HEK293 (cell line): ENCODE data around the gene SLC34A2.

ENCODE experiments used
- CTCF ChIA-PET: fragments of 350-600 bp; formaldehyde crosslinking; extraction: SDS; loops from one replicate; lab custom pipeline; 2021; ENCODE audit warnings: antibody characterized with exemption; lab: Yijun Ruan, JAX
- POLR2A ChIA-PET: fragments of 300-600 bp; formaldehyde crosslinking; extraction: SDS; loops from one replicate; lab custom pipeline; 2020; ENCODE audit warnings: antibody characterized with exemption, inconsistent platforms; lab: Yijun Ruan, JAX
- H3K27ac ChIP-seq: fragments of 200-500 bp; sonication (Bioruptor generic); 2 replicates; pipeline ENCODE4 v1.5.1; 2014; ENCODE audit warnings: low read depth, low read length, control low read depth, inconsistent platforms; ENCODE audit errors: extremely low read depth
- H3K36me3 ChIP-seq, 2 experiments: fragments of 200-500 bp in 1 of 2; sonication (Bioruptor generic) in 1 of 2; 1 replicate in 1 of 2; 2 replicates in 1 of 2; pipeline ENCODE4 v1.5.1; 2014 to 2017; ENCODE audit warnings: inconsistent platforms in 2 of 2, low read length in 2 of 2; ENCODE audit not compliant: control insufficient read depth in 2 of 2, insufficient read depth in 1 of 2
- H3K4me1 ChIP-seq: fragments of 200-500 bp; sonication (Bioruptor generic); 2 replicates; pipeline ENCODE4 v1.5.1; 2014; ENCODE audit warnings: mild to moderate bottlenecking, low read length, inconsistent platforms; ENCODE audit not compliant: control insufficient read depth, insufficient read depth
- H3K4me3 ChIP-seq: 2 replicates; pipeline ENCODE4 v1.5.1; 2011; ENCODE audit warnings: low read depth, mild to moderate bottlenecking, control low read depth, low read length, moderate library complexity
- H3K9me3 ChIP-seq: fragments of 200-500 bp; sonication (Bioruptor generic); 2 replicates; pipeline ENCODE4 v1.5.1; 2014; ENCODE audit warnings: low read depth, low read length, inconsistent platforms; ENCODE audit not compliant: control insufficient read depth, insufficient read depth
- ZNF354C ChIP-seq: fragments of 450-650 bp; formaldehyde crosslinking; IDR thresholded peaks from 2 replicates; pipeline ENCODE4 v1.5.1; 2016; ENCODE audit warnings: missing biosample characterization, missing genetic modification characterization, low read depth, borderline replicate concordance
- ZNF416 ChIP-seq: fragments of 450-650 bp; formaldehyde crosslinking; IDR thresholded peaks from 2 replicates; pipeline ENCODE4 v1.5.1; 2016; ENCODE audit warnings: missing biosample characterization, missing genetic modification characterization
- ZNF571 ChIP-seq: fragments of 450-650 bp; formaldehyde crosslinking; IDR thresholded peaks from 2 replicates; pipeline ENCODE4 v1.5.0; 2017; ENCODE audit warnings: missing biosample characterization, missing genetic modification characterization
- TF ChIP-seq, protein P1 (sequence below): fragments of 450-650 bp; formaldehyde crosslinking; IDR thresholded peaks from 2 replicates; pipeline ENCODE4; 2016; ENCODE audit warnings: missing biosample characterization, missing genetic modification characterization
- TF ChIP-seq, protein P2 (sequence below): fragments of 450-650 bp; formaldehyde crosslinking; conservative IDR thresholded peaks from 2 replicates; pipeline ENCODE4 v1.5.1; 2016; ENCODE audit warnings: low read depth, missing biosample characterization, missing genetic modification characterization
- TF ChIP-seq, protein P3 (sequence below): fragments of 450-650 bp; formaldehyde crosslinking; IDR thresholded peaks from 2 replicates; pipeline ENCODE4 v1.5.1; 2016; ENCODE audit warnings: missing biosample characterization, missing genetic modification characterization
- TF ChIP-seq, protein P4 (sequence below): fragments of 450-650 bp; formaldehyde crosslinking; IDR thresholded peaks from 2 replicates; pipeline ENCODE4 v1.5.1; 2017; ENCODE audit warnings: missing biosample characterization, mild to moderate bottlenecking, missing genetic modification characterization, moderate library complexity
- TF ChIP-seq, protein P5 (sequence below): fragments of 450-650 bp; formaldehyde crosslinking; IDR thresholded peaks from 2 replicates; pipeline ENCODE4 v1.5.1; 2016; ENCODE audit warnings: missing biosample characterization, missing genetic modification characterization
- TF ChIP-seq, protein P6 (sequence below): fragments of 450-650 bp; formaldehyde crosslinking; IDR thresholded peaks from 2 replicates; pipeline ENCODE4 v1.5.1; 2016; ENCODE audit warnings: missing biosample characterization, missing genetic modification characterization
- TF ChIP-seq, protein P7 (sequence below): fragments of 450-650 bp; formaldehyde crosslinking; IDR thresholded peaks from 2 replicates; pipeline ENCODE4 v1.5.1; 2016; ENCODE audit warnings: missing biosample characterization, missing genetic modification characterization, borderline replicate concordance
- TF ChIP-seq, protein P8 (sequence below): fragments of 450-650 bp; formaldehyde crosslinking; optimal IDR thresholded peaks from 2 replicates; pipeline ENCODE3; 2016; ENCODE audit warnings: missing biosample characterization, mild to moderate bottlenecking, missing genetic modification characterization

The SLC34A2 gene

DNA sequence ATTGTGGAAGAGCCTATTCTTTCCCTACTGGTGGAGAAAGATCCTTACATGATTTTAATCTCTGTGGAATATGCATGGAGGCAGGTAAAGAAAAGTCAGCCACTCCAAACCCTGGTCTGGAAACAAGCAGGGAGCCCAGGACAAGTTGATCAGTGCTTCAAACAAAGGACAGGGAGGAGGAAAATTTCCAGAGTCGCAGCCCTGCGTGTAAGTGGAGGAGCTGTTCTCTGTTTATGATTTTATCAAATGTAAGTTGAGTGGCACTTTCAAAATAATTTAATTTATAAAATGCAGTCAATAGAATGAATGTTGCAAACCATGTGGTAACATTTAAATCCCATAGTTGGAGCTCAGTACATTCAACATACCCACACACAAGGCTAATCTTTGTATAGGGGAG is 57.0 kb downstream of the SLC34A2 start:
- TF ChIP-seq ZNF571 (tag by site-specific recombination) (no peak), ZNF416 (tag by site-specific recombination) (no peak), ZNF354C (no peak)
- TF ChIP-seq, protein P1, sequence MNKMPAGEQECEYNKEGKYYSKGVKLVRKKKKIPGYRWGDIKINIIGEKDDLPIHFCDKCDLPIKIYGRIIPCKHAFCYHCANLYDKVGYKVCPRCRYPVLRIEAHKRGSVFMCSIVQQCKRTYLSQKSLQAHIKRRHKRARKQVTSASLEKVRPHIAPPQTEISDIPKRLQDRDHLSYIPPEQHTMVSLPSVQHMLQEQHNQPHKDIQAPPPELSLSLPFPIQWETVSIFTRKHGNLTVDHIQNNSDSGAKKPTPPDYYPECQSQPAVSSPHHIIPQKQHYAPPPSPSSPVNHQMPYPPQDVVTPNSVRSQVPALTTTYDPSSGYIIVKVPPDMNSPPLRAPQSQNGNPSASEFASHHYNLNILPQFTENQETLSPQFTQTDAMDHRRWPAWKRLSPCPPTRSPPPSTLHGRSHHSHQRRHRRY (tag by site-specific recombination), result no peak
- TF ChIP-seq, protein P2, sequence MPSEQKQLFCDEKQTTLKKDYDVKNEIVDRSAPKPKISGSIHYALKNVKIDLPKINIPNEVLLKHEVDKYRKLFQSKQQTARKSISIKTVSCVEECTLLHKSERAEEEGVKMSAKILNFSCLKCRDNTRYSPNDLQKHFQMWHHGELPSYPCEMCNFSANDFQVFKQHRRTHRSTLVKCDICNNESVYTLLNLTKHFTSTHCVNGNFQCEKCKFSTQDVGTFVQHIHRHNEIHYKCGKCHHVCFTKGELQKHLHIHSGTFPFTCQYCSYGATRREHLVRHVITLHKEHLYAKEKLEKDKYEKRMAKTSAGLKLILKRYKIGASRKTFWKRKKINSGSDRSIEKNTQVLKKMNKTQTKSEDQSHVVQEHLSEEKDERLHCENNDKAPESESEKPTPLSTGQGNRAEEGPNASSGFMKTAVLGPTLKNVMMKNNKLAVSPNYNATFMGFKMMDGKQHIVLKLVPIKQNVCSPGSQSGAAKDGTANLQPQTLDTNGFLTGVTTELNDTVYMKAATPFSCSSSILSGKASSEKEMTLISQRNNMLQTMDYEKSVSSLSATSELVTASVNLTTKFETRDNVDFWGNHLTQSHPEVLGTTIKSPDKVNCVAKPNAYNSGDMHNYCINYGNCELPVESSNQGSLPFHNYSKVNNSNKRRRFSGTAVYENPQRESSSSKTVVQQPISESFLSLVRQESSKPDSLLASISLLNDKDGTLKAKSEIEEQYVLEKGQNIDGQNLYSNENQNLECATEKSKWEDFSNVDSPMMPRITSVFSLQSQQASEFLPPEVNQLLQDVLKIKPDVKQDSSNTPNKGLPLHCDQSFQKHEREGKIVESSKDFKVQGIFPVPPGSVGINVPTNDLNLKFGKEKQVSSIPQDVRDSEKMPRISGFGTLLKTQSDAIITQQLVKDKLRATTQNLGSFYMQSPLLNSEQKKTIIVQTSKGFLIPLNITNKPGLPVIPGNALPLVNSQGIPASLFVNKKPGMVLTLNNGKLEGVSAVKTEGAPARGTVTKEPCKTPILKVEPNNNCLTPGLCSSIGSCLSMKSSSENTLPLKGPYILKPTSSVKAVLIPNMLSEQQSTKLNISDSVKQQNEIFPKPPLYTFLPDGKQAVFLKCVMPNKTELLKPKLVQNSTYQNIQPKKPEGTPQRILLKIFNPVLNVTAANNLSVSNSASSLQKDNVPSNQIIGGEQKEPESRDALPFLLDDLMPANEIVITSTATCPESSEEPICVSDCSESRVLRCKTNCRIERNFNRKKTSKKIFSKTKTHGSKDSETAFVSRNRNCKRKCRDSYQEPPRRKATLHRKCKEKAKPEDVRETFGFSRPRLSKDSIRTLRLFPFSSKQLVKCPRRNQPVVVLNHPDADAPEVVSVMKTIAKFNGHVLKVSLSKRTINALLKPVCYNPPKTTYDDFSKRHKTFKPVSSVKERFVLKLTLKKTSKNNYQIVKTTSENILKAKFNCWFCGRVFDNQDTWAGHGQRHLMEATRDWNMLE (tag by site-specific recombination), result no peak
- TF ChIP-seq, protein P3, sequence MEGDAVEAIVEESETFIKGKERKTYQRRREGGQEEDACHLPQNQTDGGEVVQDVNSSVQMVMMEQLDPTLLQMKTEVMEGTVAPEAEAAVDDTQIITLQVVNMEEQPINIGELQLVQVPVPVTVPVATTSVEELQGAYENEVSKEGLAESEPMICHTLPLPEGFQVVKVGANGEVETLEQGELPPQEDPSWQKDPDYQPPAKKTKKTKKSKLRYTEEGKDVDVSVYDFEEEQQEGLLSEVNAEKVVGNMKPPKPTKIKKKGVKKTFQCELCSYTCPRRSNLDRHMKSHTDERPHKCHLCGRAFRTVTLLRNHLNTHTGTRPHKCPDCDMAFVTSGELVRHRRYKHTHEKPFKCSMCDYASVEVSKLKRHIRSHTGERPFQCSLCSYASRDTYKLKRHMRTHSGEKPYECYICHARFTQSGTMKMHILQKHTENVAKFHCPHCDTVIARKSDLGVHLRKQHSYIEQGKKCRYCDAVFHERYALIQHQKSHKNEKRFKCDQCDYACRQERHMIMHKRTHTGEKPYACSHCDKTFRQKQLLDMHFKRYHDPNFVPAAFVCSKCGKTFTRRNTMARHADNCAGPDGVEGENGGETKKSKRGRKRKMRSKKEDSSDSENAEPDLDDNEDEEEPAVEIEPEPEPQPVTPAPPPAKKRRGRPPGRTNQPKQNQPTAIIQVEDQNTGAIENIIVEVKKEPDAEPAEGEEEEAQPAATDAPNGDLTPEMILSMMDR (tag by site-specific recombination), result no peak
- TF ChIP-seq, protein P4, sequence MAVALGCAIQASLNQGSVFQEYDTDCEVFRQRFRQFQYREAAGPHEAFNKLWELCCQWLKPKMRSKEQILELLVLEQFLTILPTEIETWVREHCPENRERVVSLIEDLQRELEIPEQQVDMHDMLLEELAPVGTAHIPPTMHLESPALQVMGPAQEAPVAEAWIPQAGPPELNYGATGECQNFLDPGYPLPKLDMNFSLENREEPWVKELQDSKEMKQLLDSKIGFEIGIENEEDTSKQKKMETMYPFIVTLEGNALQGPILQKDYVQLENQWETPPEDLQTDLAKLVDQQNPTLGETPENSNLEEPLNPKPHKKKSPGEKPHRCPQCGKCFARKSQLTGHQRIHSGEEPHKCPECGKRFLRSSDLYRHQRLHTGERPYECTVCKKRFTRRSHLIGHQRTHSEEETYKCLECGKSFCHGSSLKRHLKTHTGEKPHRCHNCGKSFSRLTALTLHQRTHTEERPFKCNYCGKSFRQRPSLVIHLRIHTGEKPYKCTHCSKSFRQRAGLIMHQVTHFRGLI, result no peak
- TF ChIP-seq, protein P5, sequence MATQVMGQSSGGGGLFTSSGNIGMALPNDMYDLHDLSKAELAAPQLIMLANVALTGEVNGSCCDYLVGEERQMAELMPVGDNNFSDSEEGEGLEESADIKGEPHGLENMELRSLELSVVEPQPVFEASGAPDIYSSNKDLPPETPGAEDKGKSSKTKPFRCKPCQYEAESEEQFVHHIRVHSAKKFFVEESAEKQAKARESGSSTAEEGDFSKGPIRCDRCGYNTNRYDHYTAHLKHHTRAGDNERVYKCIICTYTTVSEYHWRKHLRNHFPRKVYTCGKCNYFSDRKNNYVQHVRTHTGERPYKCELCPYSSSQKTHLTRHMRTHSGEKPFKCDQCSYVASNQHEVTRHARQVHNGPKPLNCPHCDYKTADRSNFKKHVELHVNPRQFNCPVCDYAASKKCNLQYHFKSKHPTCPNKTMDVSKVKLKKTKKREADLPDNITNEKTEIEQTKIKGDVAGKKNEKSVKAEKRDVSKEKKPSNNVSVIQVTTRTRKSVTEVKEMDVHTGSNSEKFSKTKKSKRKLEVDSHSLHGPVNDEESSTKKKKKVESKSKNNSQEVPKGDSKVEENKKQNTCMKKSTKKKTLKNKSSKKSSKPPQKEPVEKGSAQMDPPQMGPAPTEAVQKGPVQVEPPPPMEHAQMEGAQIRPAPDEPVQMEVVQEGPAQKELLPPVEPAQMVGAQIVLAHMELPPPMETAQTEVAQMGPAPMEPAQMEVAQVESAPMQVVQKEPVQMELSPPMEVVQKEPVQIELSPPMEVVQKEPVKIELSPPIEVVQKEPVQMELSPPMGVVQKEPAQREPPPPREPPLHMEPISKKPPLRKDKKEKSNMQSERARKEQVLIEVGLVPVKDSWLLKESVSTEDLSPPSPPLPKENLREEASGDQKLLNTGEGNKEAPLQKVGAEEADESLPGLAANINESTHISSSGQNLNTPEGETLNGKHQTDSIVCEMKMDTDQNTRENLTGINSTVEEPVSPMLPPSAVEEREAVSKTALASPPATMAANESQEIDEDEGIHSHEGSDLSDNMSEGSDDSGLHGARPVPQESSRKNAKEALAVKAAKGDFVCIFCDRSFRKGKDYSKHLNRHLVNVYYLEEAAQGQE, result no peak
- TF ChIP-seq, protein P6, sequence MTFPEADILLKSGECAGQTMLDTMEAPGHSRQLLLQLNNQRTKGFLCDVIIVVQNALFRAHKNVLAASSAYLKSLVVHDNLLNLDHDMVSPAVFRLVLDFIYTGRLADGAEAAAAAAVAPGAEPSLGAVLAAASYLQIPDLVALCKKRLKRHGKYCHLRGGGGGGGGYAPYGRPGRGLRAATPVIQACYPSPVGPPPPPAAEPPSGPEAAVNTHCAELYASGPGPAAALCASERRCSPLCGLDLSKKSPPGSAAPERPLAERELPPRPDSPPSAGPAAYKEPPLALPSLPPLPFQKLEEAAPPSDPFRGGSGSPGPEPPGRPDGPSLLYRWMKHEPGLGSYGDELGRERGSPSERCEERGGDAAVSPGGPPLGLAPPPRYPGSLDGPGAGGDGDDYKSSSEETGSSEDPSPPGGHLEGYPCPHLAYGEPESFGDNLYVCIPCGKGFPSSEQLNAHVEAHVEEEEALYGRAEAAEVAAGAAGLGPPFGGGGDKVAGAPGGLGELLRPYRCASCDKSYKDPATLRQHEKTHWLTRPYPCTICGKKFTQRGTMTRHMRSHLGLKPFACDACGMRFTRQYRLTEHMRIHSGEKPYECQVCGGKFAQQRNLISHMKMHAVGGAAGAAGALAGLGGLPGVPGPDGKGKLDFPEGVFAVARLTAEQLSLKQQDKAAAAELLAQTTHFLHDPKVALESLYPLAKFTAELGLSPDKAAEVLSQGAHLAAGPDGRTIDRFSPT (tag by site-specific recombination), result no peak
- TF ChIP-seq, protein P7, sequence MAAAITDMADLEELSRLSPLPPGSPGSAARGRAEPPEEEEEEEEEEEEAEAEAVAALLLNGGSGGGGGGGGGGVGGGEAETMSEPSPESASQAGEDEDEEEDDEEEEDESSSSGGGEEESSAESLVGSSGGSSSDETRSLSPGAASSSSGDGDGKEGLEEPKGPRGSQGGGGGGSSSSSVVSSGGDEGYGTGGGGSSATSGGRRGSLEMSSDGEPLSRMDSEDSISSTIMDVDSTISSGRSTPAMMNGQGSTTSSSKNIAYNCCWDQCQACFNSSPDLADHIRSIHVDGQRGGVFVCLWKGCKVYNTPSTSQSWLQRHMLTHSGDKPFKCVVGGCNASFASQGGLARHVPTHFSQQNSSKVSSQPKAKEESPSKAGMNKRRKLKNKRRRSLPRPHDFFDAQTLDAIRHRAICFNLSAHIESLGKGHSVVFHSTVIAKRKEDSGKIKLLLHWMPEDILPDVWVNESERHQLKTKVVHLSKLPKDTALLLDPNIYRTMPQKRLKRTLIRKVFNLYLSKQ (tag by site-specific recombination), result no peak
- TF ChIP-seq, protein P8, sequence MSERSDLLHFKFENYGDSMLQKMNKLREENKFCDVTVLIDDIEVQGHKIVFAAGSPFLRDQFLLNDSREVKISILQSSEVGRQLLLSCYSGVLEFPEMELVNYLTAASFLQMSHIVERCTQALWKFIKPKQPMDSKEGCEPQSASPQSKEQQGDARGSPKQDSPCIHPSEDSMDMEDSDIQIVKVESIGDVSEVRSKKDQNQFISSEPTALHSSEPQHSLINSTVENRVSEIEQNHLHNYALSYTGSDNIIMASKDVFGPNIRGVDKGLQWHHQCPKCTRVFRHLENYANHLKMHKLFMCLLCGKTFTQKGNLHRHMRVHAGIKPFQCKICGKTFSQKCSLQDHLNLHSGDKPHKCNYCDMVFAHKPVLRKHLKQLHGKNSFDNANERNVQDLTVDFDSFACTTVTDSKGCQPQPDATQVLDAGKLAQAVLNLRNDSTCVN (tag by site-specific recombination), result no peak
- Histone ChIP-seq H3K4me3 (no peak overlapping the region), H3K36me3 (no peaks in the 10 kb centered on the region; a peak in 1 of 3 replicates), H3K27ac (no peak overlapping the region), H3K9me3 (no peaks in the 10 kb centered on the region), H3K4me1 (no peaks in the 10 kb centered on the region)
- ChIA-PET POLR2A (interaction anchor here (0.6 kb wide), 1 partner anchor 11 kb away, joined by 3 read pairs; no protein-coding TSS in a partner anchor), CTCF (no interaction called here)
